GM15510 (cell line): ENCODE measurements around the gene ANXA5.

ENCODE experiments used
- POLR2A ChIP-seq: IDR thresholded peaks from 3 replicates; pipeline ENCODE4 v1.6.1; 2011; ENCODE audit warnings: borderline replicate concordance; ENCODE audit not compliant: insufficient read length; ENCODE audit errors: extremely low read depth

Gene ANXA5

DNA sequence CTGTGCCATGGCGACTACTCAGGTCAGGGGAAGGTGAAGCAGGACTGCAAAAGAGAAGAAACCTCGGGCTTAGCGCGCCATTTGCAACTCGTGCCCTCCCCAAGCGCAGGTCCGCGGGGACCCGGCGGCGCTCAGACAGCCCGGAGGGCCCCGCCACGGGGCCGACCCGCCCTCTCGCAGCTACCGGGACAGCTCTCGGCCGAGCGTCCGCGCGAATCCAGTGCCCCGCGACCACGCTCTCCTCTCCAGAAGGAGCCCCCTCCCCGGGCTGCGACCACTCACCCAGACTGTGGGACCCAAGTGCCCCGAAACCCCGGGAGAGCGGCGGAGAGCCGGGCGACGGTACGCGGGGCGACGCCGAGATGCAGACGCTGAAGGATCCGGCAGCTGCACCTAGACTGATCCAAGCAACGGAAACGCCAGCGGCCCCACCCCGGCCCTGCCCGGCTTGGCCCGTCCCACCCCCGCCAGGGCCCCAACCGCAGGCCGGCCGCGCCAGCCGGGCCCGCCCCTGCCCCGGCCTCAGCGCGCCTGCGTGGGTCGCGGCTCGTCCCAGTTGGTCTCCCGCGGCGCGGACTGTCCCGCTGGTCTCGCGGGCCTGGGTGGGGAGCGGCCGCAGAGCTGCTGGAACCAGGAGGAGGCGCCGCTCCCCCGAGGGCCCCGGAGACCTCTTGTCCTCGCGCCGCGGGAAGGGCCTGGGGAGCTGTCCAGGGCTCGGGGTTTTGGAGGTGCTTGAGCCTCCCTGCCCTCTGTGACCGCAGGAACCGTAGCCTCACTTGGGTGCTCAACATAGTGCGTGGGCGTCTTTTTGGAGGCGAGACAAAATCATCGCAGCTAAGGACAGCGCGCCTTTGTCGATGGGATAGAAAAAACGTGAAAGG is at the start of gene ANXA5:
Gene ANXA5, minus strand, starts transcription at position 400 of the 881 bp plus-strand sequence. Its CDS starts 391 bp downstream, at position 9.
- TF ChIP-seq POLR2A: peak; percentile 86

DNA sequence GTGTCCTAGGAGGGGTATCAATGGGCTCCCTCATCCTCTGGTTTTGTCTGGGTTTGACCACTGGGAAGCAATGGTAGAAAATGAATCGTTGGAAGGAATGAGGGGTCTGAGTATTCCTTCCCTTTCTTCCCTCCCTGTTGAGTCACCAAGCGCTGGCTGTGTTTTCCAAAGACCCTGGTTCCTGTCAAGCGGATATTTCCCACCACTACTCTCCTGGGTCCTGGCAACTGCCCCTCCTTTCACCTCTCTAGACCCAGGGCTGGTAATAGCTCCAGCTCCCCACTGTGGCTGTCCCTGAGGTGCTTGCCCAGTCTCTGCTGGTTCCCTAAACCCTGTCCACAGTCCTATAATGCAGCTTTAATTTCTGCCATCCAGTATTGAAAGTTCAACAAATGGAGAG is 46.0 kb upstream of the ANXA5 start:
- TF ChIP-seq POLR2A: no peak

DNA sequence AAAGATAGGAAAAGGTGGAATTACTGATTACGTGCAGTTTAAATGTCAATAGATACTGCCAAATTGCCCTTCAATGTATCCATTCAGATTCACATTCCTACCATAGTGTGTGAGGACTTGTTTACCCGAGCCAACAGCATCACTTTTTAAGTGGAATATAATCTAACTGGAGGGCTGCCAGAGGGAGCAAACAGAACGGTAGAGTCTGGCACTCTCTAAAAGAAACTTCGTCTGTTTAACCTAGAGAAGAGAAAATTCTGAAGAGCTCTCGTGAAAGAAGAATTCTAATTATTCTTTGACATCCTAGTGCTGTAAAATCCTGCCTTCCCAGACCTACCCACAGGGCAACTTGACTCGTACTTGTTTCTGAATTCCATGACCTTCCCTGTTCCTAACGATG is 45.0 kb upstream of the ANXA5 start:
- no peak for TF ChIP-seq POLR2A

DNA sequence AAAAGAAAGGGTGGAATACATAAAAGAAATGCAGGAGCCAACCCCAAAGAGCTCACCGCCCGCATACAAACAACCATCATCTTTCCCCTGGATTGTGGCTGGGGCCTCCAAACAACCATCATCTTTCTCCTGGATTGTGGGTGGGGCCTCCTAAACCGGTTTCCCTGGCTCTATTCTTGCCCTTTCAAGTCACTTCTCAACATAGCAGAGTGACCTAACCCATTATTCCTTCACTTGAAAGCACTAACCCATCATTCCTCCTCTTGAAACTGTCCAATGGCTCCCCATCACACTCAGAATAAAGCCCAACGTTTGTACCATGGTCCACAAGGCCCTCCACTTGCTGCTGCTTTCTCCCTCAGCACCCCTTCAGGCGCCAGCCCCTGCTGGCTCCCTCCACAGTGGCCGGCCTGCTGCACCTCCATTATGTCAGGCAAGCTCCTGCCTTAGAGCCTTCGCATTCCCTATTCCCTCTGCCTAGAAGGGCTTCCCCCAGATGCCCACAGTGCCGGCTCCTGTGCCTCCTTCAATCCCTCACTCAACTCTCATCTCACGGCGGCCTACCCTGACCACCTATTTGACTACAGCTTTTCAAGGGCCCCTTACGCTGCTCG is 44.1 kb upstream of the ANXA5 start:
- no peak for TF ChIP-seq POLR2A

- no peak for TF ChIP-seq POLR2A
Observed at GRCh38 chr4:121739575-121739974, 42.8 kb upstream of the ANXA5 start.

DNA sequence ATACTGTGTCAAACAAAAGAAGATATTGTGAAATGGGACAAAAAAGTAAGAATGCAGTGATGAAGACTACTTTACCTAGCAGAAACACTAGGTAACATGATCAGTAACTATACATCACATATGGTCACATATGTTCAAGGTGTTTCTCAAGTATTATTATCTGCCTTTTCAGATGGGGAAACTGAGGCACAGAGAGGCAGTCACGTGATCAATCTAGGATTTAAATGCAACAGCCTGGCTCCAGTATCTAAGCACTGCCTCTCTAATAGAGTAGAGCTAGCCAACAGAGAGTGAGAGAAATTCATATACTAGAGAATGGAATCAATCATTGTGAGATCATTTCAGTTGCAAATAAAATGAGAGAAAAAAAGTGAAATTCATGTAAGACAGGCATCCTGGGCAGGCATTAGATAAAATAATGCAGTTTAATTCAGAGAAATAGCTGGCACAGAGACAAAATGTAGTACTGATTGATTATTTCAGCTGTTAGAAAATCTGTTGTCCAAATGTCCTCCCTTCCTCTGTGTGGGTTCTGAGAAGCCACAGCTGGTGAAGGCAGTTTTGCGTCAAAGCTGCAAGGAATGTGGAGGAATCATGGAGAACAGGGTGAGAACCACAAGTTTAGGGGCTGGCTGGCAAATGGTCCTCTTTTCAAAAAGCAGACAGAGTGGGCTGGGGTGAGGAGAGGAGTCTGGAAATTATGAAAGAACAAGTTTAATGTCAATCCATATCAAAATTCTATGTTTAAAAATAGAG is 42.2 kb upstream of the ANXA5 start:
- TF ChIP-seq POLR2A: no peak

DNA sequence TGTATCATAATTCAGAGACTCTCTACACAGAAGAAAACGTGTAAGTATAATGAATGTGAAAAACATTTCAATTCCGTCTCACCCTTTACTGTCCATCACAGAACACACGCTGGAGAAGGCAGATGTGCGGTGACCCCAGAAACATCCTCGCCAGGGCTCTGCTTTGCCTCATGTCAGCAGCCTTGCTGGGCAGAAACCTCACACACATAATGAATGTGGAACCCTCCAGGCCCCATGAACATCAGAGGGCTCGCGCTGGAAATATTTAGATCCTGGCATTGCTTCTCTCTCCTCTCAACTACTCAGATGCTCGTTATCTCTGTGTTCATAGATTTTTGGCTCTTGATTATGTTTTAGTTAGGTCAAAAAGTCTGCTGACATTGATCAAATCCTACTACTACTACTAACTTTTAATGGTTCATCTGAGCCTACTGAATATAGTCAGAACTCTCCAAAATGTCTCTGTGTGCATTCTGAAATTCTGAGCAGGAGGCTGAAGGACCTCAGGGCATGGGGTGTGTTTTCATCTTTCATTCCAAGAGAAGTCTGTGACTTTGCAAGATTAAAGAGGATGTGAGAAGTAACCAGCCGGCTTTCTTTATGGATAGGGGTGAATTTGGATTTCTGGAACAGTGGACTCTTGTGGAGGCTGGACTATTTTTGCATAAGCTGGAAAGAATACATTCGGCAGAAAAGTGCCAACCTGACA is 41.2 kb upstream of the ANXA5 start:
- no peak for TF ChIP-seq POLR2A

GRCh38 chr4:121736735-121737351 is 40.1 kb upstream of the ANXA5 start:
- TF ChIP-seq POLR2A: no peak

DNA sequence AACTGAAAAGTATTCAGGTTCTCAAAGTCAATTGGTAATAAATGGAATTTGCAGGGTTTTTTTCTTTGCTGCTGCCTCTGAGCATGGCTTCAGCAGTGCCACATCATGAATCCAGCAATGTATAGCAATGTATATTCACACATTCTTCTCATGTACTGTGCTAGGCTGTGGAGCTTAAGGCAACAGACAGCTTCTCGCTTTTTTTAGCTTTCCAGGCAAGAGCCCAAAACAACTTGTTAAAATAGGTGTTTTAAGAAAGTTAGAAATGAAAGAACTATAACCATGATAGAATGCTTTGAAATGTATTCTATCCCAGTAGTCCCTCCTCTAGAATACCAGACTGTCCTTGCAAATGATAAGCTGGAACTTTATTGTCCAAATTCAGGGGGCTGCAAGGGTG is 37.8 kb upstream of the ANXA5 start:
- TF ChIP-seq POLR2A: no peak

DNA sequence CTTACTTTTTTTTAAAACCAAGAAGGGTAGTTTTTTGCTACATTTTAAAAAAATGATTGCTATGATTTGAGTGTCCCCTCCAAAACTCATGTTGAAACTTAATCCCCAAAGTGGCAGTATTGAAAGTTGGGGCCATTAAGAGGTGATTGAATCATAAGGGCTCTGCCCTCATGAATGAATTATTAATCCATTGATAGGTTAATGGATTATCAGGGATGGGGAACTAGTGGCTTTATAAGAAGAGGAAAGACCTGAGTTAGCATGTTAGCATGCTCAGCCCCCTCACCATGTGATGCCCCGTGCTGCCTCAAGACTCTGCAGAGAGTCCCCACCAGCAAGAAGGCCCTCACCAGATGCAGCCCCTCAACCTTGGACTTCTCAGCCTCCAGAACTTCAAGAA is 37.2 kb upstream of the ANXA5 start:
- TF ChIP-seq POLR2A: no peak

GRCh38 chr4:121728798-121729226 is 32.0 kb upstream of the ANXA5 start:
- no peak for TF ChIP-seq POLR2A

- no peak for TF ChIP-seq POLR2A
Observed at GRCh38 chr4:121728066-121728465, 31.3 kb upstream of the ANXA5 start.

- no peak for TF ChIP-seq POLR2A
Observed at GRCh38 chr4:121726642-121727268, 30.0 kb upstream of the ANXA5 start.

DNA sequence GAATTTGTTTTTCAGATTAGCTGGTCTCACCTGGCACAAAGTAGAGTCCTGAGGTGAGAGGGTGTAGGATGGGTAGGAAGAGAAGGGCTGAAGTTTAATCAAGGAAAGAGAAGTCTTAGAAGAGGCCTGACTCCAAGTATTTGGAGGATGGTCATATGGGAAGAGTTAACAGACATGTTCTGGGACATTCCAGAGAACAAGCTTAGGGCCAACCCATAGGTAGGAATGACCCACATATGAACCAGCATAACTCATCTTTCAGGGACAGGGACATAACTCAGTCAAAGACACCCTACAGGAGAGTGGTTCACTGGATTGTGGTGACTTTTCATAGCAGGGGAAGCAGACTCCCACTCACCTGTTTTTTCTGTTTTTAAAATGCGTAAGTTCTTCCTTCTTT is 27.9 kb upstream of the ANXA5 start:
- no peak for TF ChIP-seq POLR2A
